OCI-LY3 (cell line): Measurements from ENCODE around the gene PTPN23.

Experiments used
- CTCF ChIP-seq: fragments of 200-600, 300-600 bp; sonication (generic); IDR thresholded peaks from 2 replicates; pipeline ENCODE4 v1.5.1; 2014; ENCODE audit warnings: antibody characterized with exemption, low read length, low read depth
- EZH2phosphoT487 ChIP-seq: fragments of 200-600 bp; shearing (Covaris generic); IDR thresholded peaks from 2 replicates; pipeline ENCODE4 v1.6.1; 2018; ENCODE audit warnings: antibody characterized with exemption, mixed run types, low read depth

DNA sequence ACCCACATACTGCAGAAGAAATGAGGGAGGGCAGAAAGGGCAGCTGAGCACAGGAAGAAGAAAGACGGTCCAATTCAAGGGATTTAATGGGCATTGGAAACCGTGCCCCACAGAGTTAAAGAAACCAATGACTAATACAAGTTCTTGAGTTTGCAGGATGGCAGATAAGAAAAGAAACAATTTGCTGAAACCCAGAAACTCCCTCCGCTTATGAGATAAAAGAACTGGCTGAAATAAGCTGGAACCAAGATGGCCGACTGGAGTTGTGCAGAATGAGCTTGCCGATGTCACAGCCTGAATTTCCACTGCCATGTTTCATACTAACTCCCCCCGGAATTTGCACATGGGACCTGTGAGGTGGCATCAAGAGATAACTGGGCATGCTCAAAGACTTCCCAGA, 47.8 kb downstream of the PTPN23 start:
- no peak for TF ChIP-seq CTCF
- TF ChIP-seq EZH2phosphoT487 = no peak
